IMR-90 (cell line): ENCODE results near the gene RHPN2. TPM values are rescaled to one million over a fixed set of nuclear protein-coding genes. Genes with fewer than 3 reads are reported as not detected.
"Not testable (repeated sequence)": the region's sequence is repeated elsewhere in the genome, so short reads cannot be mapped to it uniquely, and the experiment has no call there.

ENCODE experiments used
- ATAC-seq: fragments of 200-7000 bp; cut with Tn5 transposase; 2 replicates; pipeline ENCODE4 v1.9.1; 2020; ENCODE audit warnings: low read depth, mild to moderate bottlenecking, moderate library complexity
- BruUV-seq: library from RNA; stranded (reverse); fragments of 400-500 nt; replicated peaks from 2 replicates; lab custom pipeline; 2021; lab: Mats Ljungman, UMichigan
- CTCF ChIA-PET: fragments of 300-600 bp; formaldehyde crosslinking; extraction: SDS; loops from one replicate; lab custom pipeline; 2021; ENCODE audit warnings: antibody characterized with exemption; lab: Yijun Ruan, JAX
- POLR2A ChIA-PET: fragments of 300-600 bp; sonication (Branson Sonifier 250); formaldehyde crosslinking; loops from one replicate; lab custom pipeline; 2022; ENCODE audit warnings: antibody characterized with exemption; ENCODE audit not compliant: unreplicated experiment; lab: Charles Lee
- DNase-seq: peaks from one replicate; pipeline ENCODE4 v3.0.0; 2013
- H2AFZ ChIP-seq: replicated peaks from 2 replicates; pipeline ENCODE3; 2013; ENCODE audit warnings: low read length, mild to moderate bottlenecking; ENCODE audit not compliant: poor library complexity
- H2AK5ac ChIP-seq: 2 replicates; pipeline ENCODE4 v1.6.1; 2013; ENCODE audit warnings: low read depth, low read length, inconsistent platforms
- H2AK9ac ChIP-seq: replicated peaks from 2 replicates; pipeline ENCODE3; 2013; ENCODE audit warnings: mild to moderate bottlenecking, low read depth, low read length, moderate library complexity; ENCODE audit not compliant: poor library complexity
- H2BK120ac ChIP-seq: 2 replicates; pipeline ENCODE4 v1.6.1; 2013; ENCODE audit warnings: low read depth, low read length, inconsistent platforms
- H2BK15ac ChIP-seq: 3 replicates; pipeline ENCODE4 v1.6.1; 2013; ENCODE audit warnings: low read depth, low read length, inconsistent platforms
- H2BK20ac ChIP-seq: 2 replicates; pipeline ENCODE4 v1.6.1; 2013; ENCODE audit warnings: low read depth, mild to moderate bottlenecking, inconsistent platforms, low read length, moderate library complexity
- H2BK5ac ChIP-seq: 2 replicates; pipeline ENCODE4 v1.6.1; 2013; ENCODE audit warnings: mild to moderate bottlenecking, low read depth, low read length, inconsistent platforms; ENCODE audit not compliant: poor library complexity, severe bottlenecking
- H3K14ac ChIP-seq: replicated peaks from 2 replicates; pipeline ENCODE4 v1.6.1; 2013; ENCODE audit warnings: low read depth, low read length, inconsistent platforms
- H3K18ac ChIP-seq: 2 replicates; pipeline ENCODE4 v1.6.1; 2013; ENCODE audit warnings: low read depth, low read length, control low read depth
- H3K23ac ChIP-seq: 2 replicates; pipeline ENCODE4 v1.6.1; 2013; ENCODE audit warnings: low read depth, low read length, inconsistent platforms
- H3K27ac ChIP-seq: 2 replicates; pipeline ENCODE4 v1.5.1; 2013; ENCODE audit warnings: mild to moderate bottlenecking, control low read depth, low read length; ENCODE audit not compliant: insufficient read depth
- H3K27me3 ChIP-seq: 2 replicates; pipeline ENCODE4 v1.6.1; 2013; ENCODE audit warnings: low read length; ENCODE audit not compliant: control insufficient read depth, insufficient read depth
- H3K36me3 ChIP-seq: 2 replicates; pipeline ENCODE4 v1.6.1; 2013; ENCODE audit warnings: low read length, mixed read lengths; ENCODE audit not compliant: control insufficient read depth, insufficient read depth
- H3K4ac ChIP-seq: 2 replicates; pipeline ENCODE4 v1.6.1; 2013; ENCODE audit warnings: low read depth, low read length, inconsistent platforms
- H3K4me1 ChIP-seq: 2 replicates; pipeline ENCODE4 v1.6.1; 2013; ENCODE audit warnings: low read length, mixed read lengths; ENCODE audit not compliant: control insufficient read depth, insufficient read depth
- H3K4me2 ChIP-seq: 2 replicates; pipeline ENCODE4 v1.6.1; 2013; ENCODE audit warnings: low read depth, mild to moderate bottlenecking, control low read depth, low read length, moderate library complexity
- H3K4me3 ChIP-seq: 2 replicates; pipeline ENCODE4 v1.5.1; 2013; ENCODE audit warnings: low read depth, mild to moderate bottlenecking, control low read depth, low read length, moderate library complexity; ENCODE audit not compliant: insufficient read depth
- H3K56ac ChIP-seq: 2 replicates; pipeline ENCODE4 v1.6.1; 2013; ENCODE audit warnings: low read length, inconsistent platforms; ENCODE audit not compliant: insufficient read depth; ENCODE audit errors: extremely low read depth
- H3K79me1 ChIP-seq, 2 experiments: 2 replicates each; pipeline ENCODE4 v1.6.1; 2013; ENCODE audit warnings: low read length in 2 of 2, inconsistent platforms in 1 of 2, low read depth in 1 of 2
- H3K9ac ChIP-seq: 2 replicates; pipeline ENCODE4 v1.6.1; 2013; ENCODE audit warnings: low read depth, low read length, control low read depth
- H3K9me1 ChIP-seq: 2 replicates; pipeline ENCODE4 v1.6.1; 2013; ENCODE audit warnings: low read length, inconsistent platforms; ENCODE audit not compliant: insufficient read depth
- H3K9me3 ChIP-seq: 2 replicates; pipeline ENCODE4 v1.6.1; 2013; ENCODE audit warnings: low read length; ENCODE audit not compliant: control insufficient read depth, insufficient read depth
- H4K20me1 ChIP-seq: 2 replicates; pipeline ENCODE4 v1.6.1; 2013; ENCODE audit warnings: low read length, inconsistent platforms; ENCODE audit not compliant: insufficient read depth
- H4K5ac ChIP-seq: 2 replicates; pipeline ENCODE4 v1.6.1; 2013; ENCODE audit warnings: mild to moderate bottlenecking, low read depth, low read length, control low read depth
- H4K8ac ChIP-seq, 2 experiments: 2 replicates each; pipeline ENCODE4 v1.6.1; 2013; ENCODE audit warnings: low read depth in 2 of 2, low read length in 2 of 2, control low read depth in 1 of 2, inconsistent platforms in 1 of 2
- H4K91ac ChIP-seq: 2 replicates; pipeline ENCODE4 v1.6.1; 2013; ENCODE audit warnings: low read depth, low read length, inconsistent platforms; ENCODE audit not compliant: insufficient read depth
- WGBS, 2 experiments: methylation state at CpG; one replicate each; pipeline versions ENCODE4 v1.1.5 to v1.1.7; 2013; ENCODE audit warnings: missing lambda C conversion rate in 2 of 2; ENCODE audit not compliant: insufficient read length in 1 of 2; ENCODE audit errors: extremely low coverage in 2 of 2; 5-methylcytosine and 5-hydroxymethylcytosine counted together
- dilution Hi-C: fragments of 300-500 bp; cut with HindIII; formaldehyde crosslinking; loops from one replicate; pipeline ENCODE4 v1.14.3; 2018; ENCODE audit warnings: low sequenced_read_pairs; ENCODE audit not compliant: unreplicated experiment
- in situ Hi-C: fragments of 300-500 bp; cut with MboI; formaldehyde crosslinking; loops from 3 replicates; pipeline ENCODE4 v1.14.3; 2019; ENCODE audit warnings: low sequenced_read_pairs, inconsistent platforms, mixed read lengths
- intact Hi-C: fragments of 100-400 bp; cut with micrococcal nuclease; formaldehyde crosslinking; loops from 2 replicates; pipeline ENCODE4 v1.10.0; 2022
- polyA plus RNA-seq, 3 experiments: library from polyadenylated mRNA; depleted of rRNA; stranded (reverse); fragments of >200 nt; gene quantifications; 2 replicates each; pipeline ENCODE4 v1.2.3, GENCODE V29; 2012; ENCODE audit warnings: low replicate concordance in 1 of 3
- total RNA-seq: library from RNA; depleted of rRNA; stranded (reverse); fragments of >200 nt; gene quantifications from 2 replicates; pipeline ENCODE4 v1.2.3, GENCODE V29; 2012

Gene RHPN2
- total and polyA plus RNA-seq, 2 of the 4 experiments (the other 2 are of a cell fraction), result 2.3 to 4.0 TPM

GRCh38 chr19:33026602-33027001 is 38.1 kb downstream of the RHPN2 start:
- H3K36me3 ChIP-seq, H3K9ac ChIP-seq, H3K4ac ChIP-seq, H3K9me3 ChIP-seq, ATAC-seq, in situ Hi-C loops, POLR2A ChIA-PET, H3K14ac ChIP-seq, H2BK120ac ChIP-seq, H3K23ac ChIP-seq, dilution Hi-C loops, H4K8ac ChIP-seq, BruUV-seq, H3K18ac ChIP-seq, H4K91ac ChIP-seq, intact Hi-C loops, H2AK5ac ChIP-seq, H2AFZ ChIP-seq, DNase-seq, H3K27me3 ChIP-seq, H2BK5ac ChIP-seq, H3K56ac ChIP-seq, H3K4me3 ChIP-seq, CTCF ChIA-PET, H3K27ac ChIP-seq, H4K5ac ChIP-seq, H3K4me1 ChIP-seq, H2BK20ac ChIP-seq, H3K9me1 ChIP-seq, H3K79me1 ChIP-seq, H2BK15ac ChIP-seq, H2AK9ac ChIP-seq, H3K4me2 ChIP-seq, H4K20me1 ChIP-seq: not testable (repeated sequence)
- WGBS, 2 experiments, result 40% methylated on average over 2 of the region's 5 CpGs; no CpG with 5 or more reads in 1 of the 2 experiments

GRCh38 chr19:33025468-33026238 is 39.0 kb downstream of the RHPN2 start:
- H2BK15ac ChIP-seq, H2BK20ac ChIP-seq, H3K4me3 ChIP-seq, CTCF ChIA-PET, H3K36me3 ChIP-seq, H4K8ac ChIP-seq, H3K9me1 ChIP-seq, DNase-seq, H2BK120ac ChIP-seq, H2AK5ac ChIP-seq, H4K5ac ChIP-seq, H4K20me1 ChIP-seq, BruUV-seq, H2AFZ ChIP-seq, H3K4me2 ChIP-seq, H2BK5ac ChIP-seq, H3K4ac ChIP-seq, H3K9me3 ChIP-seq, H3K56ac ChIP-seq, H3K4me1 ChIP-seq, H3K18ac ChIP-seq, H3K14ac ChIP-seq, H3K27me3 ChIP-seq, POLR2A ChIA-PET, ATAC-seq, intact Hi-C loops, in situ Hi-C loops, H3K9ac ChIP-seq, H3K27ac ChIP-seq, H4K91ac ChIP-seq, dilution Hi-C loops, H3K79me1 ChIP-seq, H2AK9ac ChIP-seq, H3K23ac ChIP-seq: not testable (repeated sequence)
- WGBS, 2 experiments, result 100% methylated on average over 1 of the region's 12 CpGs; no CpG with 5 or more reads in 1 of the 2 experiments
